A549 (cell line): Measurements from ENCODE around the gene PDGFD. TPM values are rescaled to one million over a fixed set of nuclear protein-coding genes. Genes with fewer than 3 reads are reported as not detected.

Experiments
- ATAC-seq, 2 experiments: fragments of 200-7000 bp in 1 of 2; fragments of >200 bp in 1 of 2; cut with Nextera tagmentation in 1 of 2; cut with Tn5 transposase in 1 of 2; 3 replicates each; pipeline versions ENCODE4 v1.8.0 to v1.9.1; 2018 to 2020; ENCODE audit warnings: mild to moderate bottlenecking in 1 of 2, moderate library complexity in 1 of 2
- CTCF ChIA-PET: fragments of 300-600 bp; sonication (Branson Sonifier 250); formaldehyde crosslinking; extraction: SDS; loops from one replicate; lab custom pipeline; 2021; ENCODE audit warnings: antibody characterized with exemption, inconsistent platforms; lab: Yijun Ruan, JAX
- POLR2A ChIA-PET: fragments of 350-600 bp; formaldehyde crosslinking; extraction: SDS; loops from one replicate; lab custom pipeline; 2021; ENCODE audit warnings: antibody characterized with exemption, inconsistent platforms; lab: Yijun Ruan, JAX
- DNase-seq, 2 experiments: peaks; one replicate each; pipeline versions ENCODE4 v3.0.0 to v3.0.0-alpha.2; 2011 to 2016; ENCODE audit warnings: low read depth in 1 of 2, low spot score in 1 of 2
- FAIRE-seq: peaks from 2 replicates; lab custom pipeline; 2011; peaks lifted over from hg19 to GRCh38; lab: Jason Lieb, UNC
- H3K27ac ChIP-seq, 2 experiments: fragments of >200 bp; sonication (Bioruptor Twin); formaldehyde crosslinking; 3 replicates each; pipeline ENCODE4 v1.5.1; 2016 to 2017
- H3K4me1 ChIP-seq: fragments of >200 bp; sonication (Bioruptor Twin); formaldehyde crosslinking; 3 replicates; pipeline ENCODE4 v1.6.1; 2016
- H3K4me2 ChIP-seq: fragments of >200 bp; sonication (Bioruptor Twin); formaldehyde crosslinking; 3 replicates; pipeline ENCODE4 v1.6.1; 2016
- H3K4me3 ChIP-seq: fragments of >200 bp; sonication (Bioruptor Twin); formaldehyde crosslinking; 3 replicates; pipeline ENCODE4 v1.5.1; 2016
- H3K9me3 ChIP-seq: fragments of >200 bp; sonication (Bioruptor Twin); formaldehyde crosslinking; 3 replicates; pipeline ENCODE4 v1.6.1; 2016
- ATOH8 ChIP-seq: fragments of 250-450 bp; sonication (Bioruptor Pico); IDR thresholded peaks from 2 replicates; pipeline ENCODE4 v1.5.0; 2020; ENCODE audit warnings: low read depth, mild to moderate bottlenecking, moderate library complexity
- BHLHE40 ChIP-seq: IDR thresholded peaks from 2 replicates; pipeline ENCODE4 v1.6.1; 2012; ENCODE audit warnings: low read depth, low read length, inconsistent platforms
- CBX8 ChIP-seq: fragments of 200-600 bp; sonication (generic); IDR thresholded peaks from 2 replicates; pipeline ENCODE4 v1.6.1; 2016
- CEBPB ChIP-seq, 2 experiments: fragments of >200 bp in 1 of 2; sonication (Bioruptor Twin) in 1 of 2; formaldehyde crosslinking in 1 of 2; IDR thresholded peaks; 2 replicates each; pipeline ENCODE4 v1.6.1; 2012 to 2016
- EHF ChIP-seq: fragments of 250-450 bp; sonication (Bioruptor Pico); IDR thresholded peaks from 2 replicates; pipeline ENCODE4 v1.5.0; 2020; ENCODE audit warnings: mild to moderate bottlenecking
- EHMT2 ChIP-seq: fragments of 200-600 bp; sonication (generic); IDR thresholded peaks from 2 replicates; pipeline ENCODE4 v1.6.1; 2016; ENCODE audit warnings: antibody characterized with exemption, low read depth, mild to moderate bottlenecking, moderate library complexity
- ESRRA ChIP-seq: fragments of 150-350 bp; IDR thresholded peaks from 2 replicates; pipeline ENCODE4 v1.6.1; 2014; ENCODE audit warnings: mild to moderate bottlenecking, low read length, borderline replicate concordance
- FOXS1 ChIP-seq: fragments of 250-450 bp; sonication (Bioruptor Pico); IDR thresholded peaks from 2 replicates; pipeline ENCODE4 v1.5.0; 2020; ENCODE audit warnings: mild to moderate bottlenecking, moderate library complexity
- GATA3 ChIP-seq: IDR thresholded peaks from 2 replicates; pipeline ENCODE4 v1.6.1; 2012; ENCODE audit warnings: borderline replicate concordance
- HEYL ChIP-seq: fragments of 250-450 bp; sonication (Bioruptor Pico); IDR thresholded peaks from 2 replicates; pipeline ENCODE4 v1.8.0; 2021; ENCODE audit warnings: mild to moderate bottlenecking, moderate library complexity
- HMGXB4 ChIP-seq: fragments of 250-450 bp; sonication (Bioruptor Pico); IDR thresholded peaks from 2 replicates; pipeline ENCODE4 v1.5.0; 2021; ENCODE audit warnings: mild to moderate bottlenecking, moderate library complexity, borderline replicate concordance
- HOXA7 ChIP-seq: fragments of 250-450 bp; sonication (Bioruptor Pico); IDR thresholded peaks from 2 replicates; pipeline ENCODE4 v1.5.0; 2020; ENCODE audit warnings: mild to moderate bottlenecking, moderate library complexity
- HOXB13 ChIP-seq: fragments of 250-450 bp; sonication (Bioruptor Pico); IDR thresholded peaks from 2 replicates; pipeline ENCODE4 v1.5.0; 2020; ENCODE audit warnings: low read depth, mild to moderate bottlenecking, moderate library complexity
- HOXB5 ChIP-seq: fragments of 250-450 bp; sonication (Bioruptor Pico); IDR thresholded peaks from 2 replicates; pipeline ENCODE4 v1.5.0; 2020; ENCODE audit warnings: mild to moderate bottlenecking, moderate library complexity
- JUNB ChIP-seq: fragments of >200 bp; sonication (Bioruptor Twin); formaldehyde crosslinking; IDR thresholded peaks from 2 replicates; pipeline ENCODE4 v1.6.1; 2016
- KDM5A ChIP-seq: fragments of 200-600 bp; sonication (generic); IDR thresholded peaks from 2 replicates; pipeline ENCODE4 v1.6.1; 2016; ENCODE audit warnings: antibody characterized with exemption, mild to moderate bottlenecking
- MAFK ChIP-seq: fragments of 450-650 bp; IDR thresholded peaks from 2 replicates; pipeline ENCODE4 v1.6.1; 2014; ENCODE audit not compliant: partially characterized antibody
- NR3C1 ChIP-seq: fragments of >200 bp; sonication (Bioruptor Twin); formaldehyde crosslinking; IDR thresholded peaks from 3 replicates; pipeline ENCODE4 v1.6.1; 2017
- PBX3 ChIP-seq: IDR thresholded peaks from 2 replicates; pipeline ENCODE4 v1.6.1; 2012
- PHF8 ChIP-seq: fragments of 200-600 bp; sonication (generic); IDR thresholded peaks from 2 replicates; pipeline ENCODE4 v1.6.1; 2016; ENCODE audit warnings: low read depth, mild to moderate bottlenecking, antibody characterized with exemption, moderate library complexity, borderline replicate concordance
- REST ChIP-seq: fragments of 200-600 bp; sonication (generic); IDR thresholded peaks from 2 replicates; pipeline ENCODE4 v1.6.1; 2016; ENCODE audit warnings: antibody characterized with exemption, mild to moderate bottlenecking, moderate library complexity
- SMC3 ChIP-seq: fragments of >200 bp; sonication (Bioruptor Twin); formaldehyde crosslinking; IDR thresholded peaks from 3 replicates; pipeline ENCODE4 v1.6.1; 2018; ENCODE audit warnings: inconsistent platforms
- SREBF2 ChIP-seq: fragments of 450-650 bp; IDR thresholded peaks from 2 replicates; pipeline ENCODE4 v1.6.1; 2014; ENCODE audit warnings: mild to moderate bottlenecking, moderate library complexity
- USF2 ChIP-seq: fragments of 450-650 bp; IDR thresholded peaks from 2 replicates; pipeline ENCODE4 v1.6.1; 2014; ENCODE audit warnings: antibody characterized with exemption
- ZC3H11A ChIP-seq: fragments of 450-650 bp; IDR thresholded peaks from 2 replicates; pipeline ENCODE4 v1.6.1; 2014; ENCODE audit warnings: antibody characterized with exemption, mild to moderate bottlenecking
- ZFP36 ChIP-seq: fragments of 450-650 bp; IDR thresholded peaks from 2 replicates; pipeline ENCODE4 v1.6.1; 2014; ENCODE audit warnings: borderline replicate concordance; ENCODE audit not compliant: partially characterized antibody
- WGBS: methylation state at CpG from one replicate; pipeline ENCODE4 v1.1.6; 2017; ENCODE audit errors: missing lambda C conversion rate; 5-methylcytosine and 5-hydroxymethylcytosine counted together
- polyA plus RNA-seq, 4 experiments: library from polyadenylated mRNA; depleted of rRNA in 3 of 4; stranded (reverse); fragments of >200 nt; fragmentation: RNase III in 1 of 4; extraction: RNeasy Plus Mini Kit Qiagen cat#74134 plus additional on column Dnase treatment in 1 of 4; gene quantifications; 2 replicates in 3 of 4; 3 replicates in 1 of 4; pipeline ENCODE4 v1.2.3, GENCODE V29; 2011 to 2017

Gene PDGFD
- polyA plus RNA-seq, 2 of the 4 experiments (the other 2 are of a cell fraction) = 11.1 to 29.7 TPM

- Histone ChIP-seq H3K4me2 (no peak within 1 kb of the TSS), H3K4me3 (no peak within 1 kb of the TSS), H3K4me1 (peaks cover 18% of the 10 kb centered on the region)
- CTCF ChIA-PET = no interaction called here
- no peak for ATAC-seq
- TF ChIP-seq ATOH8 (CRISPR knock-in tag) (no peak), CBX8 (no peak), ZFP36 (no peak), HEYL (no peak), EHMT2 (no peak), CEBPB (IDR thresholded peaks at IDR 0.05) (no peak), PHF8 (no peak), HOXB13 (CRISPR knock-in tag) (no peak), HOXB5 (no peak)
- TF ChIP-seq, all 56 proteins: peak for 0
- POLR2A ChIA-PET = no interaction called here
- no peak within 1 kb of the TSS for H3K27ac ChIP-seq
- no peak for DNase-seq
- H3K9me3 ChIP-seq = peaks cover 3% of the 10 kb centered on the region; the same call in 2 of the 3 replicates
- 87% methylated on average over 4 of the region's 26 CpGs for WGBS
- FAIRE-seq = no peak
These were observed 127.4 kb downstream of the PDGFD start, which contains the start of gene DDI1 for GRCh38 chr11:104036588-104036987. Gene DDI1 (plus strand): TSS chr11:104036640. CDS start chr11:104036823, 183 bp downstream.

GRCh38 chr11:104033561-104033960 is 130.4 kb downstream of the PDGFD start:
- peak overlapping the region; percentile 66 to 75 for H3K27ac ChIP-seq
- H3K4me1 ChIP-seq = peaks cover 24% of the 10 kb centered on the region
- no peak for ATAC-seq
- no peak overlapping the region for H3K4me3 ChIP-seq
- WGBS = 50% methylated on average over 1 of the region's 1 CpG
- no peak for TF ChIP-seq MAFK
- no peak for TF ChIP-seq SREBF2
- TF ChIP-seq ZC3H11A = no peak
- TF ChIP-seq REST = no peak
- TF ChIP-seq BHLHE40 = no peak
- no peak for TF ChIP-seq HEYL
- TF ChIP-seq KDM5A = no peak
- no peak for TF ChIP-seq FOXS1
- TF ChIP-seq HOXA7 (CRISPR knock-in tag) = no peak
- no peak for TF ChIP-seq GATA3
- TF ChIP-seq ESRRA = no peak
- no peak for TF ChIP-seq HMGXB4 (CRISPR knock-in tag)
- no peak for TF ChIP-seq USF2
- TF ChIP-seq EHMT2 = no peak
- TF ChIP-seq EHF = no peak
- TF ChIP-seq PHF8 = no peak
- no peak for TF ChIP-seq NR3C1
- no peak for TF ChIP-seq SMC3
- no peak for TF ChIP-seq JUNB
- TF ChIP-seq PBX3 = no peak
- no peak for DNase-seq
- H3K4me2 ChIP-seq = peak overlapping the region; percentile 57
- ChIA-PET POLR2A (no interaction called here), CTCF (interaction anchor here (0.6 kb wide), 1 partner anchor 721 kb away, joined by 3 read pairs; no protein-coding TSS in a partner anchor)
- no peak for FAIRE-seq
- peaks cover 4% of the 10 kb centered on the region; the same call in 2 of the 3 replicates for H3K9me3 ChIP-seq
